HG02885 (cell line): ENCODE measurements around the gene MAN2A2.

Experiments
- ATAC-seq: cut with Tn5 transposase; IDR thresholded peaks from one replicate; pipeline ENCODE4 v1.9.1; 2021; ENCODE audit warnings: mild to moderate bottlenecking; ENCODE audit not compliant: unreplicated experiment, poor library complexity

The MAN2A2 gene

DNA sequence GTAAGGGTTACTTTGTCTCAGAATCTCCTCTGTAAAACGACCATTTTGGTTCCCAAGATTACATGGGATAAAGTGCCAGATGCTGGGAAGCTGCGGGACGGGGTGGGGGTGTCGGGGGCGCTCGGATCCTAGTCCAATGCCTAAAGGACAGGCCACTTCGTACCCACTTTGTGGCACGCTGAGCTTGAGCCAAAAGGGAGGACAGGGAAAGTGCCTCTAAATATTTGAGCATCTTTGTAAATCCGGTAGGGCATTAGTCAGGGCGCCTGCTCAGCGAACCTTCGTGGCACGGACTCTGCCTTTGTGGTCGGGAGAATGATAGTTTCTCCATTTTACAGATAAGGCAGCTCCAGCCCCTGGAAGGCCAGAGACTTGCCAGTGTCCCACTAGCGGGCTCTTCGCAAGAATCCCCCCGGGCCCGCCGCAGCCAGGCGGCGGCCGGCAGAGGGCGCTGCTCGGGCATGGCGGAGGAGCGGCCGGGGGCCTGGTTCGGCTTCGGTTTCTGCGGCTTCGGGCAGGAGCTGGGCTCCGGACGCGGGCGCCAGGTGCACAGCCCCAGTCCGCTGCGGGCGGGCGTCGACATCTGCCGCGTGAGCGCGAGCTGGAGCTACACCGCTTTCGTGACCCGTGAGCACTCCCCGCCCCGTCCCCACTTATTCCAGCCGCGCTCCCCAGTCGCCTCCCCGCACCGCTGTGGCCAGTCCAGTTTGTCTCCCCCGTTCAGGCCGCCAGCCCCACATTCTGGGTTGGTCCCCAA, 53.4 kb downstream of the MAN2A2 start:
- ATAC-seq, result no peak

DNA sequence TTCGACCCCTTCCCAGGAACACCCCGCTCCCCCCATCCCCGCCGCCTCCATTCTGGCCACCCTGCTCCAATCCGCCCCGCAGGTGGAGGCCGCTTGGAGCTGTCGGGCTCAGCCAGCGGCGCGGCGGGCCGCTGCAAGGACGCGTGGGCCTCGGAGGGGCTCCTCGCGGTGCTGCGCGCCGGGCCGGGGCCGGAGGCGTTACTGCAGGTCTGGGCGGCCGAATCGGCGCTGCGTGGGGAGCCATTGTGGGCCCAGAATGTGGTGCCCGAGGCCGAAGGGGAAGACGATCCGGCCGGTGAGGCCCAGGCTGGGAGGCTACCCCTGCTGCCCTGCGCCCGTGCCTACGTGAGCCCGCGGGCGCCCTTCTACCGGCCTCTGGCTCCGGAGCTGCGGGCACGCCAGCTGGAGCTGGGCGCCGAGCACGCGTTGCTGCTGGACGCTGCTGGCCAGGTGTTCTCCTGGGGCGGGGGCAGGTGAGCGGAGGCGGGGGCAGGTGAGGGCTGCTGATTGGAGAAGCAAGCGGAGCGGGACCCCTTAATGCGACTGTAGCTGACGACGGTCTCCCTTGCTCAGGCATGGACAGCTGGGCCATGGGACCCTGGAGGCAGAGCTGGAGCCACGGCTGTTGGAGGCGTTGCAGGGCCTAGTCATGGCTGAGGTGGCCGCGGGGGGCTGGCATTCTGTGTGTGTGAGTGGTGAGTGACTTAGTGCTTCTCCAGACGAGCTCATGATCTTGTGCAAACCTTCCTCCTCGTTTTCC, 54.1 kb downstream of the MAN2A2 start:
- ATAC-seq, result no peak

DNA sequence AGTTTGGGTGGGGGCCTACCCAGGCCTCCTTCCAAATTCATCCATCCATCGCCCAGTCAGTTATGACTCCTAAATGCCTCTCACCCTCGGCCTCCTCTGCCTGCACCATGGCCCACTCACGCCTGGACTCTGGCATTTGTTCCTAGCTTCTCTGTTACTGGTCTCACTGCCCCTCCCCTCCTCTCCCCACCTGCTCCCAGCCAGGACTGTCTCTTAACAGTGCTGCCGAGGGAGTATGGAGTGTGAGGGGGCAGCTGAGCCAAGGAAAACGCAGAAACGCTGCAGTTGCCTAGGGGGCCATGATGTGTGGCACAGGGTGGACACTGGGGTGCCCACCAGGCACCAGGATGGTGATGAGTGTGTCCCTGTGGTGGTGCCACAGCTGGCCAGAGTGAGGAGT, 54.7 kb downstream of the MAN2A2 start:
- ATAC-seq, result no peak

DNA sequence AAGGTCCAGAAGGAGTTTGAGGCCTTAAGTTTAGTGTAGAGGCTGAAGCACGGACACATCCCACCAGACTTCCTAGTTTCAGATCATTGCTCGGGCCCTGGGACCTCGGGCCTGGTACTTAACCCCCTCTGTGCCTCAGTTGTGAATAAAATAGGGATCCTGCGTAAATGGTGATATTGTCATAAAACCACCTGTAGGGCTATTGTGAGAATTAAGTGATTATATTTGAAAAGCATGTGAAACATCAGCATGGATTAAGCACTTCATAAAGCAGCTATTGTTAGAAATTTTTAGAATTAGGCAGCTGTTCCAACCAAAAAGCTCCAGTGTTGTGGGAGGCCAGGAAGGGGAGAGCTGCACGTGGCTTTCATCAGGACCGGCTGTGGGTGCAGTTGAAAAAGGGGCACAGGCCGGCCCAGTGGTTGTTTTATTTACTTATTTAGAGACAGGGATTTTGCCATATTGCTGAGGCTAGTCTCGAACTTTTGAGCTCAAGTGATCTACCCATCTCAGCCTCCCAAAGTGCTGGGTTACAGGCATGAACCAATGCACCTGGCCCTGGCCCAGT, 56.0 kb downstream of the MAN2A2 start:
- ATAC-seq, result no peak

- no peak for ATAC-seq
Observed at GRCh38 chr15:90959894-90960293, 56.8 kb downstream of the MAN2A2 start.

- ATAC-seq, result no peak
Observed at GRCh38 chr15:90960298-90961091, 57.4 kb downstream of the MAN2A2 start.

- no peak for ATAC-seq
Observed at GRCh38 chr15:90962021-90962420, 58.9 kb downstream of the MAN2A2 start.

DNA sequence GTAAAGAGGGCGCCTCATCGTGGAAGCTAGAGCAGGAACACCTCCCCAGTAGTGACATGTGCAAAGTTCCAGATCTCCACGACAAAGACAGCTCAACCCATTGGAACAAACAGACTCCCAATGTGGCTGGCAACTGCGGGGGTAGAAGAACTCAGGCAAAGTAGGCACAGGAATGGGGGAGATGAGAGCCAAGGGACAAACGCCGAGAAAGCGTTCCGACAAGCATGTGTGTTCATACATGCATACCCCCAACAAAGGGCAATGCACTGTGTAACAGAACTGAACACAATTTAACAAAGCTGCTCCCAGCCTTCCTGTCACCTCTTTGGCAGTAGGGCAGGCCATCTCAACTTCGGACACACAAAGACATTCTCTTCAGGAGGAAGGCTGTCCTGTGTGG, 63.2 kb downstream of the MAN2A2 start:
- ATAC-seq, result no peak

- no peak for ATAC-seq
Observed at GRCh38 chr15:90967206-90967605, 64.1 kb downstream of the MAN2A2 start.

GRCh38 chr15:90968434-90968833, 65.3 kb downstream of the MAN2A2 start:
- ATAC-seq, result no peak

DNA sequence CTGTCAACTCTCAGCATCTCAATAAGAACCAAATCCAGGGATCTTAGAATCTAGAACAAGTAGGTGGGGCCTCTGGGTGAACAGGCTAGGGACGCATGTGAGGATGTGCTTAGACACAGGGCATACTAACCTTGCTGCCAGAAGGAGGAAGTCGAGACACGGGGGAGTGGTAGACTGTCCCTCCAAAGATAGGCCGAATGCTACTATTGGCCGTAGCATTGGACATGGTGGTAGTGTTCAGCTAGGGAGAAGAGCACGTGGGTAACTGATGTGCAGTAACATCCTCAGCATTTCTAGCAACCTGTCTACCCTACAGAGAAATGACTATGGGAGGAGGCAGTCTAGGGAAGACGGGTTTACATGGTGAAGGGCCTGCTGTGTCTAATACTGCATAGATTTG, 67.2 kb downstream of the MAN2A2 start:
- no peak for ATAC-seq

GRCh38 chr15:90972133-90972532, 69.0 kb downstream of the MAN2A2 start:
- ATAC-seq, result no peak
